Left lung (tissue), 10 donors: ENCODE data around the gene CPOX. TPM values are rescaled to one million over a fixed set of nuclear protein-coding genes. Genes with fewer than 3 reads are reported as not detected.

Experiments used
- ATAC-seq: fragments of 200-7000 bp; cut with Tn5 transposase; one replicate; pipeline ENCODE4 v1.9.1; 2020; ENCODE audit warnings: moderate library complexity
- DNase-seq, 4 donors: peaks; one replicate each; pipeline ENCODE4 v3.0.0-alpha.2; 2013 to 2020
- H3K27ac ChIP-seq, 2 donors: fragments of 200-600 bp; sonication (generic) in 1 of 2; one replicate each; pipeline versions ENCODE4 v1.5.0 to v1.8.0; 2020 to 2021
- H3K27me3 ChIP-seq, 2 donors: fragments of 200-600 bp; sonication (generic) in 1 of 2; one replicate each; pipeline versions ENCODE4 v1.5.0 to v1.8.0; 2020 to 2021
- H3K36me3 ChIP-seq, 2 donors: fragments of 200-600 bp; sonication (generic) in 1 of 2; one replicate each; pipeline versions ENCODE4 v1.5.0 to v1.8.0; 2020 to 2021
- H3K4me1 ChIP-seq, 2 donors: fragments of 200-600 bp; one replicate each; pipeline ENCODE4 v1.8.0; 2021
- H3K4me3 ChIP-seq, 2 donors: fragments of 200-600 bp; sonication (generic) in 1 of 2; one replicate each; pipeline versions ENCODE4 v1.5.0 to v1.8.0; 2020 to 2021; ENCODE audit warnings: mild to moderate bottlenecking in 1 of 2
- H3K9me3 ChIP-seq, 2 donors: fragments of 200-600 bp; sonication (generic) in 1 of 2; one replicate each; pipeline versions ENCODE4 v1.5.0 to v1.8.0; 2020 to 2021
- CTCF ChIP-seq, 2 donors: fragments of 200-600 bp; sonication (generic) in 1 of 2; IDR thresholded peaks; one replicate each; pipeline versions ENCODE4 v1.5.0 to v1.8.0; 2021; ENCODE audit warnings: antibody characterized with exemption in 2 of 2
- intact Hi-C, 2 donors: fragments of 100-400 bp; cut with DNase I; formaldehyde crosslinking; loops; one replicate each; pipeline versions ENCODE4 v1.11.2 to v1.14.2; 2022
- polyA plus RNA-seq, 6 donors: library from polyadenylated mRNA; unstranded; fragments of 120-200 nt; gene quantifications; one replicate each; pipeline ENCODE4 v1.2.1, GENCODE V29; 2013; ENCODE audit not compliant: insufficient read length in 6 of 6
- total RNA-seq, 2 donors: library from RNA; stranded (reverse); fragmentation: NEBNext Ultra II Directional; extraction: Animal tissue kit (Norgen Biotek cat#: 25700); gene quantifications; one replicate each; pipeline ENCODE4 v1.2.1, GENCODE V29; 2021
- donor health status: DM: no; HTN: yes; CAD: no.
- donor health status: DM: no; HTN: no; CAD: no.

CPOX gene
- total and polyA plus RNA-seq, 8 donors, result 15.0 to 33.6 (median 27.5) TPM

DNA sequence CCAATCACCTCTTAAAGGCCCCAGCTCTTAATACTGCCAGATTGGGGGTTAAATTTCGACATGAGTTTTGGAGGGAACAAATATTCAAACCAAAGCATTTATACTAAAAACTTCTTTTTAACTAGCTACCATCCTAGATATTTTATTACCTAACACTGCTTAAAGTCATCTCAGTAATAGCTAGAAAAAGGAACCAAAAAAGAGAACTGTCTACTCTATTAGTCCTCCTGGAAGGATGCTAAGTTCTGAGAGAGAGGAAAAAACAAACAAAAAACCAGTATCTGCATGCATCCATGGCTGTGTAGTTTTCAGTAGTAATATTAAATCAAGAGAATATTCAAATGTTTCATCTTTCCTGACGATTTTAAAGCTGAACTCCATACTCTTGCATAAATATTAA is 5.8 kb downstream of the CPOX start:
- Histone ChIP-seq H3K27ac (no peak overlapping the region), H3K36me3 (peaks cover 0 to 36% of the 10 kb centered on the region in 2 donors), H3K9me3 (no peaks in the 10 kb centered on the region), H3K27me3 (no peaks in the 10 kb centered on the region), H3K4me3 (no peak overlapping the region), H3K4me1 (peaks cover 9 to 33% of the 10 kb centered on the region in 2 donors)
- ATAC-seq (no peak), DNase-seq (no peak)
- intact Hi-C loops, result no loop called here
- TF ChIP-seq CTCF (IDR thresholded peaks at IDR 0.05), result no peak

DNA sequence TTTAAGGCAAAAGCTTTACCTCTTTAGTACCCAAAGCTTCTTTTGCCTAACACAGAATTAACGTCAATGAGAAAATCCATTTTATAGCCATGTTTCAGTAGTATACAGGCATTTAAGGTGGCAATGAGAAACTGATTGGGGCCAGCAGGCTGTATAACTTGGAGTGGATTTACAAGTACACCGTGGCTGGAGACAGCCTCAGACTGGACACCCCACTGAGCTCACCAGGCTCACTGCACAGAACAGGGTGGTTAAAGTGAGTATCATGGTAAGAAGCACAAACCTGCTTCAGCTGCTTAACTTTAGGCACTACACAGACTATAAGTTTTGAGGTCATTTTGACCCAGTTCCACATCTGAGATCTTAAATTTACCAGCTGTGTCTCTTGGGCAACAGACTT is 8.9 kb downstream of the CPOX start:
- Histone ChIP-seq H3K27ac (no peak overlapping the region), H3K4me1 (peaks cover 3 to 12% of the 10 kb centered on the region in 2 donors), H3K27me3 (no peaks in the 10 kb centered on the region), H3K9me3 (no peaks in the 10 kb centered on the region), H3K4me3 (no peak overlapping the region), H3K36me3 (peaks cover 0 to 45% of the 10 kb centered on the region in 2 donors)
- no peak for ATAC-seq
- no peak for DNase-seq
- intact Hi-C loops, result no loop called here
- TF ChIP-seq CTCF (IDR thresholded peaks at IDR 0.05), result no peak

GRCh38 chr3:98583766-98584165 is 9.6 kb downstream of the CPOX start:
- no peak for ATAC-seq
- intact Hi-C loops, result no loop called here
- H3K36me3 ChIP-seq, result peaks cover 0 to 52% of the 10 kb centered on the region in 2 donors

DNA sequence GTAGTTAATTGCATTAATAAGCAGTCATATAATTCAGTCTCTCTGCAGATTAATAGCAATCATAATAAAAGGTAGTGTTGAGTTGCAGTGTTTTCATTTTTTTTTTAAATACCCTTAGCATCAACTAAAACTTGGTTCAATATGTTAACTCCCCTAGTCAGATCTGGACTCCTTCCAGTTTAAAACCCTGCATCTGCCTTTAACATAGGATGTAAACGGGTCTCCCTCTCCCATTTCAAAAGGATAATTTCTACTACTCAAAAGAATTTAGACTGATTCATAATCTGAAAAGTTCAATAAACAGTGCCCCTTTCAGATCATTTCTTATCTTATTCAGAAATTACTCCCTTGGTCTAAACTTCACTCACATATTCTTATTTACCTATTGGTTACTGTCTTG is 11.4 kb downstream of the CPOX start:
- intact Hi-C loops, result no loop called here
- Histone ChIP-seq H3K9me3 (no peaks in the 10 kb centered on the region), H3K27me3 (no peaks in the 10 kb centered on the region), H3K36me3 (peaks cover 0 to 70% of the 10 kb centered on the region in 2 donors), H3K27ac (no peak overlapping the region), H3K4me1 (peaks cover 0 to 3% of the 10 kb centered on the region in 2 donors), H3K4me3 (no peak overlapping the region)
- no peak for ATAC-seq
- no peak for TF ChIP-seq CTCF (IDR thresholded peaks at IDR 0.05)
- no peak for DNase-seq

More at GRCh38 chr3:98583766-98584165, 9.6 kb downstream of the CPOX start:
- Histone ChIP-seq H3K9me3 (no peaks in the 10 kb centered on the region), H3K27ac (no peak overlapping the region), H3K27me3 (no peaks in the 10 kb centered on the region), H3K4me3 (no peak overlapping the region), H3K4me1 (peaks cover 0 to 4% of the 10 kb centered on the region in 2 donors)
- TF ChIP-seq CTCF (IDR thresholded peaks at IDR 0.05), result no peak
- no peak for DNase-seq

DNA sequence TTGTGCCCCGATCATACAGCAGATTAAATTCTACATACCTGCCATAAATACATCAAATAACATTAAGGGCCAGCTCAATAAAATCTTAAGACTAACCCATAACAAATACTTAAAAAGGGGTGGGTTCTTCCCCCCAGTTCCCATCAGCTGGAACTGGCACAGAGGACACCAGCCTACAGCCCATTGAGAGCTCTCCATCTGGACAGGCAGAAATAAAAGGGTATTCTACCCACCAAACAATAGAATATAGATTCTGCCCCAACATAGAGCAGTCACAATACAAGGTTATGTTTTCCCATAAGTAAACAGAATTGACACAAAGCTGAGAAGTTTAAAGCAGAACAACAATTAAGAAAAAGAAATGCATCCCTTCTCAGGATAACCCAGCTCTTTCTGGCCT is 11.9 kb downstream of the CPOX start:
- ATAC-seq, result no peak
- Histone ChIP-seq H3K27me3 (no peaks in the 10 kb centered on the region), H3K27ac (no peak overlapping the region), H3K4me3 (no peak overlapping the region), H3K9me3 (no peaks in the 10 kb centered on the region), H3K4me1 (peaks cover 0 to 3% of the 10 kb centered on the region in 2 donors), H3K36me3 (peaks cover 0 to 72% of the 10 kb centered on the region in 2 donors)
- DNase-seq, result no peak
- intact Hi-C loops, result no loop called here
- no peak for TF ChIP-seq CTCF (IDR thresholded peaks at IDR 0.05)
